DND-41 (cell line): ENCODE measurements around the gene AFF1.

ENCODE experiments used
- CTCF ChIP-seq: IDR thresholded peaks from 2 replicates; pipeline ENCODE4 v1.5.1; 2012; ENCODE audit warnings: borderline replicate concordance, low read length, moderate library complexity, mild to moderate bottlenecking; ENCODE audit not compliant: poor library complexity, severe bottlenecking; ENCODE audit errors: extremely low read depth
- EZH2 ChIP-seq: IDR thresholded peaks from 3 replicates; pipeline ENCODE4 v1.6.1; 2012; ENCODE audit warnings: borderline replicate concordance, low read depth, mild to moderate bottlenecking, moderate library complexity, low read length, inconsistent platforms; ENCODE audit not compliant: severe bottlenecking

GRCh38 chr4:87076690-87077358, 142.0 kb downstream of the AFF1 start:
- TF ChIP-seq EZH2: no peak
- no peak for TF ChIP-seq CTCF
